PFSK-1 (cell line): ENCODE data around the gene IRF5.

ENCODE experiments used
- FOXP2 ChIP-seq: optimal IDR thresholded peaks from 2 replicates; pipeline ENCODE3; 2011; ENCODE audit warnings: borderline replicate concordance, control low read depth, inconsistent platforms; ENCODE audit not compliant: insufficient read depth; ENCODE audit errors: extremely low read length, extremely low read depth
- POLR2AphosphoS5 ChIP-seq: IDR thresholded peaks from 2 replicates; pipeline ENCODE4 v1.6.1; 2012; ENCODE audit warnings: low read depth, mild to moderate bottlenecking, control low read depth, low read length, moderate library complexity
- SIN3A ChIP-seq: IDR thresholded peaks from 2 replicates; pipeline ENCODE4 v1.6.1; 2012; ENCODE audit warnings: mild to moderate bottlenecking, low read length, moderate library complexity, borderline replicate concordance; ENCODE audit not compliant: insufficient read depth
- TAF1 ChIP-seq: IDR thresholded peaks from 2 replicates; pipeline ENCODE4 v1.6.1; 2012; ENCODE audit warnings: low read length, control low read depth, borderline replicate concordance; ENCODE audit not compliant: insufficient read depth
- TF ChIP-seq, protein P1 (sequence below), 2 experiments: IDR thresholded peaks; 2 replicates each; pipeline versions ENCODE4 v1.6.1 to v1.8.0; 2011 to 2012; ENCODE audit warnings: low read depth in 2 of 2, low read length in 2 of 2, control low read depth in 1 of 2, inconsistent platforms in 1 of 2, mild to moderate bottlenecking in 1 of 2, moderate library complexity in 1 of 2; ENCODE audit not compliant: insufficient read depth in 1 of 2

Gene IRF5

DNA sequence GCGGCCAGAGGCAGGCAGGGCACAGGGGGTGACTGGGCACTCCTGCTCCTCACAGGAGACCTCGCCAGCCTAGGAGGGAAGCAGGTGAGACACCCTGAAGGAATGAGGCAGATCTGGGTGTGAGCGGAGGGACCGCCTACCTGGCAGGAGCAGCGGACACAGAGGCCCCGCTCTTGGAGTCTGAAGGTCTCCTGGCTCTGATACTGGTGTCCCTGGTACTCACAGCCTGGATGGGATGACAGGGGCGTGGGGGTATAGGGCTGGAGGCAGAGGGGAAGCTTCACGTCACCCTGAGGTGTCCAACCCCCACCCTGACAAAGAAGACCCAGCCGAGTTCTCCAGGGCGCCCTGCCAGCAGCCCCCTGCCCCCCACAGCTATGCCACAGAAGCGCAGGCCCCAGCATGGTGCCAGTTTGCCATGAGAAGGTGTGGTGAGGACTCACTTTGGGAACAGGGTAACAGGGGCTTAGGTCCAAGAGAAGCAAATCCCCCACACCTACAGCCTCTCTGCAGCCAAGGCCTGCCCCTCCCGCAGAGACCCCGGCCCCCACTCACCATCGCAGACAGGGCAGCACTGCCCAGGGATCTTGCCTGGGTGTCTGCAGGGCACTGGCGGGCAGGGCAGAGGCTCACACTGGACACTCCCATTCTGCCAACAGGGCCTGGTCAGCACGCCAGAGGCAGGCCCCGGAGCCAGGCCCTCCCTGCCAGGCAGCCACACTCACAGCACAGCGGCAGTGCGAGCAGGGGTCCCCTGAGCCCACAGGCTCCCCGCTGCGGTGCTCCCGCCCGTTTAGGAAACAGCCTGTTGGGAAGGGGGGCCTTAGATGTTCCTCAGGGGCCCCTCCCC is 44.3 kb upstream of the IRF5 start:
- TF ChIP-seq SIN3A (no peak), FOXP2 (no peak), TAF1 (no peak)

DNA sequence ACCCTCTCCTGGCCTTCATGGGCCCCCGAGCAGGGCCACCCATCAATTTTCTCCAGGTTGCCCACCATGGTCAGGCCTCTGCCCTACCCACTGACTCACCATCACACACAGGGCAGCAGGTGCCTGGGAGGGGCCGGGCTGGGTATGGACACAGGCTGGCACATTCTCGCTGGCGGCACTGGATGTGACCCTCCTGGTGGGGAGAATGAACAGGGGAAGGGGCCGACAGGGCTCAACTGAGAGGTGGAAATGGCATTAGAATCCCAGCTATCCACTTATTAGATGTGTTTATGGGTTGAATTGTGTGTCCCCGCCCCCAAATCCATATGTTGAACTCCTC is 43.7 kb upstream of the IRF5 start:
- TF ChIP-seq FOXP2 (no peak), SIN3A (no peak), POLR2AphosphoS5 (no peak)
- TF ChIP-seq, protein P1, sequence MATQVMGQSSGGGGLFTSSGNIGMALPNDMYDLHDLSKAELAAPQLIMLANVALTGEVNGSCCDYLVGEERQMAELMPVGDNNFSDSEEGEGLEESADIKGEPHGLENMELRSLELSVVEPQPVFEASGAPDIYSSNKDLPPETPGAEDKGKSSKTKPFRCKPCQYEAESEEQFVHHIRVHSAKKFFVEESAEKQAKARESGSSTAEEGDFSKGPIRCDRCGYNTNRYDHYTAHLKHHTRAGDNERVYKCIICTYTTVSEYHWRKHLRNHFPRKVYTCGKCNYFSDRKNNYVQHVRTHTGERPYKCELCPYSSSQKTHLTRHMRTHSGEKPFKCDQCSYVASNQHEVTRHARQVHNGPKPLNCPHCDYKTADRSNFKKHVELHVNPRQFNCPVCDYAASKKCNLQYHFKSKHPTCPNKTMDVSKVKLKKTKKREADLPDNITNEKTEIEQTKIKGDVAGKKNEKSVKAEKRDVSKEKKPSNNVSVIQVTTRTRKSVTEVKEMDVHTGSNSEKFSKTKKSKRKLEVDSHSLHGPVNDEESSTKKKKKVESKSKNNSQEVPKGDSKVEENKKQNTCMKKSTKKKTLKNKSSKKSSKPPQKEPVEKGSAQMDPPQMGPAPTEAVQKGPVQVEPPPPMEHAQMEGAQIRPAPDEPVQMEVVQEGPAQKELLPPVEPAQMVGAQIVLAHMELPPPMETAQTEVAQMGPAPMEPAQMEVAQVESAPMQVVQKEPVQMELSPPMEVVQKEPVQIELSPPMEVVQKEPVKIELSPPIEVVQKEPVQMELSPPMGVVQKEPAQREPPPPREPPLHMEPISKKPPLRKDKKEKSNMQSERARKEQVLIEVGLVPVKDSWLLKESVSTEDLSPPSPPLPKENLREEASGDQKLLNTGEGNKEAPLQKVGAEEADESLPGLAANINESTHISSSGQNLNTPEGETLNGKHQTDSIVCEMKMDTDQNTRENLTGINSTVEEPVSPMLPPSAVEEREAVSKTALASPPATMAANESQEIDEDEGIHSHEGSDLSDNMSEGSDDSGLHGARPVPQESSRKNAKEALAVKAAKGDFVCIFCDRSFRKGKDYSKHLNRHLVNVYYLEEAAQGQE (IDR thresholded peaks at IDR 0.05; ENCODE audit: insufficient read depth in 1 of 2, low read depth in 2 of 2, low read length in 2 of 2): no peak

DNA sequence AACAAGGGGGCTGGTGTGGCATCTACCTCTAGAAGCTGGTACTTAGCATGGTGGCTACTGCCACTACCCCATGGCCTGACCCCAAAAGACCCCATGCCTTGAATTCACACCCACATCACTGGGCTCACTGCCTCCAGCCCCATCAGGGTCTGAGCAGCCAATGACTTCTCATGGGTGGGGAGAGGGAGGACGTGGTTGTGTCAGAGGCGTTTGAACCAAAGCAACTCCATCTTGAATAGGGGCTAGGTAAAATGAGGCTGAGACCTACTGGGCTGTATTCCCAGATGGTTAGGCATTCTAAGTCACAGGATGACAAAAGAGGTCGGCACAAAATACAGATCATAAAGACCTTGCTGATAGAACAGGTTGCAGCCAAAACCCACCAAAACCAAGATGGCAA is 42.4 kb upstream of the IRF5 start:
- TF ChIP-seq FOXP2 (no peak), TAF1 (no peak), POLR2AphosphoS5 (no peak), SIN3A (no peak)
- TF ChIP-seq, protein P1 (IDR thresholded peaks at IDR 0.05; ENCODE audit: insufficient read depth in 1 of 2, low read depth in 2 of 2, low read length in 2 of 2): no peak

DNA sequence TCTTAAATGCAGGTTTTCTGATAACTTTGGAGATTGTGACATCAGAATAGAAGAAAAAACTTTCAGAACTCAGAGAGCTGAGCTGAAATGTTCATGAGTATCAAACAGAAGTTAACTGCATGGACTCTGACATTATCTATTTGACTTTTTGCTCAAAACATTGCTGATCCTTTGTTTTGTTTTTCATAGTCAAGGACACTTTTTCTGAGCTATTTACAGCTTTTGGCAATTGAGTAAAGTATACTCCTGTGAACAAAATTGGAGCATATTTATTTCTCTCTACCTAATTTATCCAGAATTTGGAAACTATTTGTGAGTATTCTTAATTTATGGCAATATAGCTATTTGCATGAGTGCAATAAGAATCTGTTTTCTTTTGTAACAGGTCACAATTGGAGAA is 38.3 kb upstream of the IRF5 start:
- TF ChIP-seq, protein P1 (IDR thresholded peaks at IDR 0.05; ENCODE audit: insufficient read depth in 1 of 2, low read depth in 2 of 2, low read length in 2 of 2): no peak
- TF ChIP-seq FOXP2: no peak

DNA sequence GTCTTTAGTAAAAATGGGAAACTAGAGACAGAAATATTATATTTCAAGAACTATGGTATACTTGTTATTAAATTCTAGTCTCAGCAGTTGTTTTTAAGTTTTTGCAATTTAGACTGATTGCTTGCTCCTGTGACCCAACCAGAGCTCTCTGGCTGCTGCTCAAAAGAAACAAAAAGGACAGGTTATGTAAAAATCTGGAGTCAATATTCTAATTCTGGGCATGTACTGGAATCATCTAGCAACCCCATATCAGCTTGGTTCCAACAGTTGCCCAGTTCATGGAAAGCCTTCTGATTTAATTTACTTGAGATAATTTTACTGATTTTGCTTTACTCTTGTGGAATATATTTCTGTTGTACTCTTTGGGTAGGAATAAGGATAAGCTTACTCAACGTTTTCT is 37.5 kb upstream of the IRF5 start:
- TF ChIP-seq SIN3A (no peak), TAF1 (no peak), FOXP2 (no peak), POLR2AphosphoS5 (no peak)
- TF ChIP-seq, protein P1 (IDR thresholded peaks at IDR 0.05; ENCODE audit: insufficient read depth in 1 of 2, low read depth in 2 of 2, low read length in 2 of 2): no peak
